Suprapubic skin (tissue), 4 donors: ENCODE measurements around the gene HIRIP3.

Source experiments
- EP300 ChIP-seq: sonication (generic); formaldehyde crosslinking; IDR thresholded peaks from one replicate; pipeline ENCODE4 v1.6.1; 2017; ENCODE audit warnings: antibody characterized with exemption
- POLR2A ChIP-seq, 2 donors: fragments of 450-650 bp; IDR thresholded peaks; one replicate each; pipeline ENCODE4 v1.6.1; 2017; ENCODE audit warnings: antibody characterized with exemption in 2 of 2, mild to moderate bottlenecking in 2 of 2, moderate library complexity in 2 of 2
- POLR2AphosphoS5 ChIP-seq, 3 donors: sonication (generic); formaldehyde crosslinking; IDR thresholded peaks; one replicate each; pipeline ENCODE4 v1.6.1; 2017; ENCODE audit warnings: antibody characterized with exemption in 3 of 3
- TF ChIP-seq, protein P1 (sequence below), 2 donors: fragments of 200-600 bp in 1 of 2; fragments of 450-650 bp in 1 of 2; sonication (generic) in 1 of 2; IDR thresholded peaks; one replicate each; pipeline ENCODE4 v1.5.1; 2016 to 2019; ENCODE audit warnings: antibody characterized with exemption in 2 of 2, mild to moderate bottlenecking in 1 of 2, moderate library complexity in 1 of 2

DNA sequence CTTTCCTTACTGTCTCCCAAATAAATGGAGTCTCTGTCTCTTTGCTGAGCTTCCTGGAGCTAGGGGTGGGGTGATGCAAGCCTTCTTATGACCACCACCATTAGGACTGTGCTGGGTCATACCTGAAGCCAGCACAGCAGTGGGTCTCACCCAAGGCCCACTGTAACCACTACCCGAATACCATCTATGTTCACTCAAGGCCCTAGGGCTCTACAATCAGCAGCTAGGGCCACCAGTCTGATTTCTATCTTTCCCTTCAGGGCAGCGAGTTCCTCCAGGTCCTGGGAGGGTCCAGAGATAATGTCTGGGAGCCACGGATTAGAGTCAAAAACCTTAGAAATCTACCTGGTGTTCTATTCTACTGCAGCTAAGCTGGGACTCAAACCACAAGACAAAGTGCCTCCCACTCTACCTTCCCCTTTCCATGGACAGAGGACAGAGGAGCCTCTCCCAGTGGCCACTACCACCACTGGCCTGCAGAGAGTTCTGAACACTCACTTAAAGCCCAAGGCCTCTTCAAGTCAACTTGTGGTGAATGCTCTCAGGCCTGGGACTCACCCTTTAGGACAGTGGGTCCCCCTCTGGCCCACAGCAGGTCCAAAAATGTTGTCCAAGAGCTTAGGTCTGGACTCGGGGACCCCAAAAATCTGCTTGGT lies 44.5 kb downstream of the HIRIP3 start:
- TF ChIP-seq POLR2A (IDR thresholded peaks at IDR 0.05) (no peak), POLR2AphosphoS5 (IDR thresholded peaks at IDR 0.05) (no peak), EP300 (no peak)
- TF ChIP-seq, protein P1, sequence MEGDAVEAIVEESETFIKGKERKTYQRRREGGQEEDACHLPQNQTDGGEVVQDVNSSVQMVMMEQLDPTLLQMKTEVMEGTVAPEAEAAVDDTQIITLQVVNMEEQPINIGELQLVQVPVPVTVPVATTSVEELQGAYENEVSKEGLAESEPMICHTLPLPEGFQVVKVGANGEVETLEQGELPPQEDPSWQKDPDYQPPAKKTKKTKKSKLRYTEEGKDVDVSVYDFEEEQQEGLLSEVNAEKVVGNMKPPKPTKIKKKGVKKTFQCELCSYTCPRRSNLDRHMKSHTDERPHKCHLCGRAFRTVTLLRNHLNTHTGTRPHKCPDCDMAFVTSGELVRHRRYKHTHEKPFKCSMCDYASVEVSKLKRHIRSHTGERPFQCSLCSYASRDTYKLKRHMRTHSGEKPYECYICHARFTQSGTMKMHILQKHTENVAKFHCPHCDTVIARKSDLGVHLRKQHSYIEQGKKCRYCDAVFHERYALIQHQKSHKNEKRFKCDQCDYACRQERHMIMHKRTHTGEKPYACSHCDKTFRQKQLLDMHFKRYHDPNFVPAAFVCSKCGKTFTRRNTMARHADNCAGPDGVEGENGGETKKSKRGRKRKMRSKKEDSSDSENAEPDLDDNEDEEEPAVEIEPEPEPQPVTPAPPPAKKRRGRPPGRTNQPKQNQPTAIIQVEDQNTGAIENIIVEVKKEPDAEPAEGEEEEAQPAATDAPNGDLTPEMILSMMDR (IDR thresholded peaks at IDR 0.05): no peak
